ENCODE measurements around the gene ATRNL1.

DNA sequence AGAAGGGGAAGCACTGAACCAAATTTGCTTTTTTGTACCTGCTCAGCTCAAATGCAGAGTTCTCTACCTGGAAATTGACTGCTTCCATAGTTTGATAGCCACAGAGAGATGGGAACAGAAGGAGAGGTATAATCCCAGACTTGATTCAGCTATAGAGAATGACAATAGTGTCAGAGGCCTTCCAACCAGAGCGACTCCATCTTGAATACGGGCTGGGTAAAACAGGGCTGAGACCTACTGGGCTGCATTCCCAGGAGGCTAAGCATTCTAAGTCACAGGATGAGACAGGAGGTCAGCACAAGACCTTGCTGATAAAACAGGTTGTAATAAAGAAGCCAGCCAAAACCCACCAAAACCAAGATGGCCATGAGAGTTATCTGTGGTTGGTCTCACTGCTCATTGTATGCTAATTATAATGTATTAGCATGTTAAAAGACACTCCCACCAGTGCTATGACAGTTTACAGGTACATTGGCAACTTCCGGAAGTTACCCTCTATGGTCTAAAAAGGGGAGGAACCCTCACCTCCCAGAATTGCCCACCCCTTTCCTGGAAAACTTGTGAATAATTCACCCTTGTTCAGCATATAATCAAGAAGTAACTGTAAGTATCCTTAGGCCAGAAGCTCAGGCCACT lies 42.7 kb upstream of the ATRNL1 start:
- TF ChIP-seq EZH2 (IDR thresholded peaks at IDR 0.05; ENCODE audit: low read depth, low read length, severe bottlenecking) (no peak), CBX8 (IDR thresholded peaks at IDR 0.05; ENCODE audit: borderline replicate concordance, low read depth, low read length) (no peak), CTCF (IDR thresholded peaks at IDR 0.05; ENCODE audit: control extremely low read depth in 1 of 3, insufficient read depth in 1 of 3, low read depth in 1 of 3, low read length in 3 of 3) (no peak)

Measured in H1 (cell line).